Lung (tissue), 12 donors: ENCODE measurements around the gene CREG2. TPM values are rescaled to one million over a fixed set of nuclear protein-coding genes. Genes with fewer than 3 reads are reported as not detected.
"Not testable (repeated sequence)": the region's sequence is repeated elsewhere in the genome, so short reads cannot be mapped to it uniquely, and the experiment has no call there.

ENCODE experiments used
- ATAC-seq: fragments of 200-7000 bp; cut with Tn5 transposase; one replicate; pipeline ENCODE4 v1.9.1; 2020; ENCODE audit warnings: moderate number of reproducible peaks; ENCODE audit not compliant: insufficient read depth, low FRiP score
- DNase-seq, 3 donors: peaks; one replicate each; pipeline ENCODE4 v3.0.0-alpha.2; 2013 to 2017
- H3K27ac ChIP-seq, 2 donors: one replicate each; pipeline ENCODE4 v1.5.1; 2013; ENCODE audit warnings: mild to moderate bottlenecking in 2 of 2, moderate library complexity in 2 of 2, control low read depth in 1 of 2, inconsistent platforms in 1 of 2, low read depth in 1 of 2, low read length in 1 of 2
- H3K27me3 ChIP-seq, 3 donors: one replicate each; pipeline ENCODE4 v1.5.1; 2013; ENCODE audit warnings: low read length in 2 of 3; ENCODE audit not compliant: control insufficient read depth in 3 of 3, insufficient read depth in 3 of 3
- H3K36me3 ChIP-seq, 4 donors: one replicate each; pipeline ENCODE4 v1.5.1; 2013; ENCODE audit warnings: low read length in 4 of 4, mild to moderate bottlenecking in 1 of 4, moderate library complexity in 1 of 4; ENCODE audit not compliant: control insufficient read depth in 4 of 4, insufficient read depth in 4 of 4
- H3K4me1 ChIP-seq, 5 donors: one replicate each; pipeline ENCODE4 v1.5.1; 2013; ENCODE audit warnings: low read length in 5 of 5, mild to moderate bottlenecking in 2 of 5, moderate library complexity in 1 of 5; ENCODE audit not compliant: control insufficient read depth in 5 of 5, insufficient read depth in 5 of 5
- H3K4me3 ChIP-seq: one replicate; pipeline ENCODE4 v1.5.1; 2013; ENCODE audit warnings: mild to moderate bottlenecking, control low read depth, moderate library complexity
- H3K9ac ChIP-seq, 2 donors: one replicate each; pipeline ENCODE4 v1.5.1; 2013; ENCODE audit warnings: low read length in 2 of 2, control low read depth in 1 of 2; ENCODE audit not compliant: insufficient read depth in 1 of 2
- H3K9me3 ChIP-seq, 4 donors: one replicate each; pipeline ENCODE4 v1.5.1; 2013; ENCODE audit warnings: low read length in 3 of 4, mild to moderate bottlenecking in 1 of 4, moderate library complexity in 1 of 4; ENCODE audit not compliant: control insufficient read depth in 4 of 4, insufficient read depth in 3 of 4
- CTCF ChIP-seq: IDR thresholded peaks from 2 replicates; pipeline ENCODE4 v1.5.1; 2012; ENCODE audit warnings: mild to moderate bottlenecking; ENCODE audit errors: control extremely low read depth, extremely low read depth
- WGBS, 2 donors: extraction: QIAGEN DNeasy Blood & Tissue Kit; methylation state at CpG; one replicate each; pipeline ENCODE4 v1.1.7; 2013; 5-methylcytosine and 5-hydroxymethylcytosine counted together
- polyA plus RNA-seq, 2 donors: library from polyadenylated mRNA; stranded (reverse); fragments of 200-250 nt; gene quantifications; one replicate each; pipeline ENCODE4 v1.2.1, GENCODE V29; 2013
- total RNA-seq, 2 donors: library from RNA; depleted of rRNA in 1 of 2; stranded (reverse); fragments of >200 nt in 1 of 2; gene quantifications; one replicate each; pipeline ENCODE4 v1.2.1, GENCODE V29; 2014 to 2021
- donor health status: control.
- donor health status: control.
- donor health status: Bipolar disorder and iron deficiency.
- donor health status: healthy.
- donor health status: DM: yes; HTN: yes; CAD: no.

The CREG2 gene
- total and polyA plus RNA-seq, 4 donors = 0.06 to 0.67 (median 0.08) TPM; not detected in 1

GRCh38 chr2:101325425-101325824 is 61.9 kb downstream of the CREG2 start:
- ATAC-seq = no peak
- 86 to 88% methylated on average over 1 of the region's 1 CpG for WGBS, 2 donors

DNA sequence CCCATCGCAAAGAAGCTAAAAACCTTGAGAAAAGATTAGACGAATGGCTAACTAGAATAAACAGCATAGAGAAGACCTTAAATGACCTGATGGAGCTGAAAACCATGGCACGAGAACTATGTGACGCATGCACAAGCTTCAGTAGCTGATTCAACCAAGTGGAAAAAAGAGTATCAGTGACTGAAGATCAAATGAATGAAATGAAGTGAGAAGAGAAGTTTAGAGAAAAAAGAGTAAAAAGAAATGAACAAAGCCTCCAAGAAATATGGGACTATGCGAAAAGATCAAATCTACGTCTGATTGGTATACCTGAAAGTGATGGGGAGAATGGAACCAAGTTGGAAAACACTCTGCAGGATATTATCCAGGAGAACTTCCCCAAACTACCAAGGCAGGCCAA is 70.7 kb downstream of the CREG2 start:
- WGBS, 2 donors = 92 to 99% methylated on average over 5 to 6 of the region's 6 CpGs
- not testable (repeated sequence) for H3K4me1 ChIP-seq, H3K9ac ChIP-seq

More at GRCh38 chr2:101325425-101325824, 61.9 kb downstream of the CREG2 start:
- no peaks in the 10 kb centered on the region for H3K36me3 ChIP-seq
- no peak for TF ChIP-seq CTCF
- no peak overlapping the region for H3K9ac ChIP-seq
- no peak for DNase-seq
- H3K27ac ChIP-seq = no peak overlapping the region
- H3K4me1 ChIP-seq = peaks cover 0 to 16% (median 0%) of the 10 kb centered on the region in 5 donors
- no peaks in the 10 kb centered on the region for H3K9me3 ChIP-seq
- no peak overlapping the region for H3K4me3 ChIP-seq
- H3K27me3 ChIP-seq = no peaks in the 10 kb centered on the region

GRCh38 chr2:101311696-101312017 is 75.6 kb downstream of the CREG2 start:
- Histone ChIP-seq H3K9ac (no peak overlapping the region), H3K9me3 (no peaks in the 10 kb centered on the region), H3K4me3 (no peak overlapping the region), H3K27me3 (no peaks in the 10 kb centered on the region), H3K27ac (no peak overlapping the region), H3K36me3 (no peaks in the 10 kb centered on the region), H3K4me1 (peaks cover 0 to 11% (median 6%) of the 10 kb centered on the region in 5 donors)
- DNase-seq = no peak
- ATAC-seq = no peak
- WGBS, 2 donors = 28 to 49% methylated on average over 3 of the region's 3 CpGs
- TF ChIP-seq CTCF = no peak

More for the DNA sequence above, 70.7 kb downstream of the CREG2 start:
- not testable (repeated sequence) for H3K4me3 ChIP-seq, ATAC-seq, H3K36me3 ChIP-seq, H3K27ac ChIP-seq, DNase-seq, H3K27me3 ChIP-seq, H3K9me3 ChIP-seq

DNA sequence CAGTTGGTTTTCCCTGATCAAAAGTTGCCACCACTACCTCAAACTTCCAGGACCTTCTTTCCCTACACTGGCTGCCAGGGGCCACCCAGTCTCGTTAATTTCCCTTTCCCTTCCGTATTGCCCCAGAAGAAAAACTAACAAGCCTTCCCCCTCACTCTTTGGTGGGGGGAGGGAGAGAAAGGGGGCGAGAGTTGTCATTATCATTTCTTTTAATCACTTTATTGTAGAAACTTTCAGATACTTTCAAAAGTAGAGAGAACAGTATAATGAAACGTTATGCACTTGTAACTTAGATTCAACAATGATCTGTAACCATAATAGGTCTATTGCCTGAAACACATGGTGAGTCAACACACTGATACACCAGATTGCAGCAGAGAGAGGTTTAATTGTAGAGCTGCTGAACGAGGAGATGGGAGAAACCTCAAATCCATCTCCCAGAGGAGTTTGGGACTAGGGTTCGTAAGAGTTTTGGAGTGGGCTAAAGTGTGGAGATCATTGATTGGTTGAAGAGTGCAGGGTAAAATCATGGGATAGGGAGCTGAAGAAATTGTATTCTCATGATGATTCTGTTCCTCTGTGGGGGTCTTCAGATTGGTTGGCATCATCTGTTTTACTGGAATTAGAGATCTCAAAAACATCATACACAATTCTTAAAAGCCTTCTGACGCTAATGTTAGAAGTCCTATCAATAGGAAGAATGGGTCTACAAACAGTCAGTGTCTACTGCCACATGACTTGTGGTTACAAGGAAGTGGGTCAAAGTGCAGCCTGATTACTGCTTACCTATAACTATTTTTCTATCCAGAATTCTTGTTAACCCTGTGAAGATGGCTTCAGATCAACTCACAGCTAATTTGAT is 76.2 kb downstream of the CREG2 start:
- Histone ChIP-seq H3K27me3 (no peaks in the 10 kb centered on the region), H3K9ac (no peak overlapping the region), H3K4me1 (peaks cover 6 to 17% (median 10%) of the 10 kb centered on the region in 5 donors), H3K9me3 (no peaks in the 10 kb centered on the region), H3K4me3 (no peak overlapping the region), H3K27ac (no peak overlapping the region), H3K36me3 (no peaks in the 10 kb centered on the region)
- 69 to 74% methylated on average over 7 of the region's 7 CpGs for WGBS, 2 donors
- ATAC-seq (no peak), DNase-seq (no peak)
- no peak for TF ChIP-seq CTCF
